Measurements from ENCODE around the gene RALGPS1. TPM values are rescaled to one million over a fixed set of nuclear protein-coding genes. Genes with fewer than 3 reads are reported as not detected.

Gene RALGPS1
- total and polyA plus RNA-seq, 2 of the 8 experiments (the other 6 are each of a cell fraction or from before 2014, with no cell fraction given): 20.0 to 23.5 TPM

DNA sequence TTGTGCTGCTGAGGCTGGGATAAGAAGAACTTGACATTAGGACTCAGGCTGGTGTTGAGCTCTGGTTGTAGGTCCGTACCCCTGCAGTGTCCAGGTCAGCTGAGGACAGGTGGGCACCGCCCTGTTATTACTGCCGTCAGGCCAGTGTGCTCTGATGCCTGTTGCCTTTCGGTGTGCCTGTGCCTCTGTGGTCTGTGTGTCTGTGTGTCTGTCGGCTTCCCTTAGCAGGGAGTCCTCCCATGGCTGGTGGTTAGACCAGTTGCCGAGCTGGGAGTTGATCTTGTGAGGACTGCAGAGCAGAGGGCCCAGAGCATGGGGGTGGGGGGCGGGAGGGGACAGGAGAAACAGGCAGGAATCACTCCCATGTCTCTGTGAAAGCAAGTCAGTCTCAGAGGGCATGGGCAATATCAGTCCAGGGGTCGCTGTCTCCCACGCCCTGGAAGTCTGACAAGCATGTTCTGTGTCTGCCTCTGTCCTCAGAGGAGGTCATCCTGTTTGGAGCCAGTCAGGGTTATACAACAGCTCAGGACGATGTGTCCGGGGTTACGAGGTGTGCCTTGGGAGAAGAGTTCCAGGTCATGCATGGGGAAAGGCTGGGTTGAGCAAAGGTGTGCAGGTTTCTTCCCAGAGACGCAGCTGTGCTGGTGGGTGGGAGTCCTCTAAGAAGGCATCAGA lies 282.7 kb downstream of the RALGPS1 start (continued):
- TF ChIP-seq SIN3A (conservative IDR thresholded peaks at IDR 0.05 in 1 of 2, IDR thresholded peaks at IDR 0.05 in 1 of 2; ENCODE audit: low read depth in 1 of 2, low read length in 2 of 2) (no peak), MAFK (IDR thresholded peaks at IDR 0.05; ENCODE audit: low read depth, low read length) (no peak), BRCA1 (IDR thresholded peaks at IDR 0.05; ENCODE audit: low read depth, low read length) (no peak), SIRT6 (IDR thresholded peaks at IDR 0.05; ENCODE audit: low read length) (no peak), JUN (IDR thresholded peaks at IDR 0.05; ENCODE audit: low read depth, low read length) (no peak), TEAD4 (IDR thresholded peaks at IDR 0.05; ENCODE audit: low read depth, low read length) (no peak), SAP30 (IDR thresholded peaks at IDR 0.05; ENCODE audit: insufficient read depth, insufficient replicate concordance, low read length) (no peak)

Measured in H1 (cell line).